GM21381 (cell line): ENCODE data around the gene FBXL7.

Source experiments
- ATAC-seq: cut with Tn5 transposase; IDR thresholded peaks from one replicate; pipeline ENCODE4 v1.9.1; 2021; ENCODE audit warnings: mild to moderate bottlenecking, moderate library complexity; ENCODE audit not compliant: unreplicated experiment

FBXL7 gene

DNA sequence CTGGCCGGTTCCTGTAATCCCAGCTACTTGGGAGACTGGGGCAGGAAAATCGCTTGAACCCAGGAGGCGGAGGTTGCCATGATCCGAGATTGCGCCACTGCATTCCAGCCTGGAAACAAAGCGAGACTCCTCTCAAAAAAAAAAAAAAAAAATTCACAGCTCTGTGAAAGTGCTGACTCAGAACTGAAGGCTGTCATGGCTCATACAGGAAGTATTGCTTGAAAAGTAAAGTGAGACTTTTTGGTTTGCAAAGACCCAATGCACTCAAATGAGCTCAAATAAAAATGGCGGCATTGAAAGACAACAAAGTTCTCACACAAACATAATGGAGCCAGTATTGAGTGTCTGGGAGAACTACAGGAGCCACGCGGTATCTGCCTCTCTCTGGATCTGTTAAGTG, 202.1 kb downstream of the FBXL7 start:
- ATAC-seq, result no peak

DNA sequence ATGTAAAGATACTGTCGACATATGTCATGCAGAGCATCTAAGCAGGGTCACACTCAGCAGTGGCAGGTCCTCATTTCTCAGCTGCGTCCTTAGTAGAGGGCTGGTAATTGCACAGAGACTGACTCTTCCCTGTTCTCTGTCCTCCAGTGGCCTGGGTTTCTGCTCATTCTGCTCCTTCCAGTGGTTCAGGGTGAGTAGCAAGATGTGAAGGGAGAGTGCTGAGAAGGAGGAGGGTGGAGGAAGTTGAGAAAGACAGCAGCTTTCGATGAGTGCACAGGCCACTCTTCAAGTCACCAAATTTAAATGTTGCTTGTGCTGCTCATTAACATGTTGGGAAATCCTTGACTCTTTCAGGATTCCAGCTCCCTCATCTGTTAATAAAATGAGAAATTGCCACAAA, 203.9 kb downstream of the FBXL7 start:
- ATAC-seq, result no peak

DNA sequence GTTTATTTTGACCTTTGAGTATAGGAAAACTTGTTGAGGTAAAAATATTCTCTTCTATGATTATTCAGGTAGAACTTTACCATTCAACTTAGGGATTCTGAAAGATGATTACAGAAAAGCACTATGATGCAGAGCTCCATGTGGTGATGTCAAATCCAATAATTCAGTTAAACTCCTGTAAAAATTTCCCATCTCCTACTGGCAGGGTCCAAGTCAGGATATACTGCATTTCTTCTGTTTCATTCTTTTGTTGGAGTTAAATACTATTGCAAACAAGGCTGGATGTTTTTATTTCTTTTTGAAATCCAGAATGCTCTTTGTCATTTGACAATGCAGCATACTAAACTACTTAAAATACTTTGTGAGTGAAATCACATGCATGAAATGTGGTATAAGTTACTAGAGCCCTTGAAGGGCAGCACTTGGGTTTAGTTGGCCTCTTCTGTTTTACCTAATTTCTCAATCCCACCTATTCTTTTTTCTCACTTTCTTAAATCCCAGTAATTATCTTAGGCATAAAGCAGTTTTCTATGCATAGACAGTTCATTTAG, 204.5 kb downstream of the FBXL7 start:
- no peak for ATAC-seq

DNA sequence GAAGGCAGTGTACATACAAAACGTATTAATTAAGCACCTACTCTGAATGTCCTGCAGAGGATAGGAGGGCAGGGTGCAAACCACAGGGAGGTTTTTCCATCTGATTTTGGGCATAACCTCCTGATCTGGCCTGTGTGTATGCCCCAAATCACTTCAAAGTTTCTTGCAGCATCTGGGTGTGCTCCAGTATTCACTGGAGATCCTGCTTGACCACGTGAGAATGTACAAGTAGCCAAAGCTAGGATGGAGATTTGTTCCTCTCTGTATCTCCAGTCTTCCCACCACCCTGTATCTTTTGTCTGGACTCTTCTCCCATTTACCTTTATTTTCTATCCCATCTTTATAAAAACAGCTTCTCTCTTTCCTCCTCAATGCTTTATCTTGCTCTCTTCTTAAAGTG, 207.7 kb downstream of the FBXL7 start:
- ATAC-seq, result no peak

DNA sequence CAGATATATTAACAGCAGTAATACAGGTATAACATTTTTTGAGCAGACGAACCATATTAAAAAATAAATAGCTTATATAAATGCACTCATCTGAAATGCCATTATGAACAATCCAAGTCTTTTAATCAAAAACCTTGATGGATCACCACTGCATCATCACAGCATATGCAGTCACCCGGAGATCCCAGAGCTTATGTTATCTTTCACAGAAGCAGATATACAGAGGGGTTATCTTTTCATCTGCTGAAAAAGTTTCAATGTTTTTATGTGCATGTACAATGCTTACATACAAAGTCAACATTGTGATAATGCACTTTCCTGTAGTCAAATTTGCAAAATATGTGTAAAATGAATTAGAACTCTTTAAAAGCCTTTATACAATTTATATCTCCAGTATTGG, 211.9 kb downstream of the FBXL7 start:
- no peak for ATAC-seq

DNA sequence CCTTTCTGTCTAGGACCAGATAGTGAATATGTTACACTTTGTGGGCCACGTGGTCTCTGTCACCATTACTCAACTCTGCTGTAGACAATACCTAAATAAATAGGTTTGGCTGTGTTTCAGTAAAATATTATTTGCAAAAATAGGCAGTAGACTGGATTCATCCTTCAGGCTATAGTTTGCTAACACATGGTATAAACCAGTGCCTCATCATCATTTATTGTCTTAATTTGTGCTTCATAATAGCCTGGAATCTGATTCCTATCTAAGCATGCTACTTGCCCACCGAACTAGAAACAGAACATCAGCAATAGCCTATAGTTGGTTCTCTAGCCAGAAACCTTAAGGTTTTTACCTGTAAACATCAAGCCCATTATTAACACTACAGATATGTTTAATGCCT, 215.6 kb downstream of the FBXL7 start:
- ATAC-seq, result no peak

DNA sequence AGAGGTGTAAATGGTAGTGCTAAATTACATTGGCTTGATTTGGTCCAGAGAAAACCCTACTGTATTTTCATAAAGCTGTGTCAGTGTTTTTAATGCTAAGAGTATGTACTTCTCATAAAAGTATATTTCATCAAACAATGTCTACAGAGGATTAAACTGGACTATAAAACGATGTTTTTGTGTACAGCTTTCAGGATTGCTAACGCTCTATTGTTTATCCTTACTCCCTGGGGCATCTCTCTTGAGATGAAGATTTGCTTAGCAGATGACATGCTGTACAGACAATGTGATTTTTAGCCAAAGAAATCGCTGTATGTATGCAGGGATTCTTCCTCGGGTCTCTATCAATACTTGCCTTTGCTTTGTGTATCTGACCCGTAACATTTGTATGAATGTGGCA, 216.0 kb downstream of the FBXL7 start:
- ATAC-seq, result no peak

DNA sequence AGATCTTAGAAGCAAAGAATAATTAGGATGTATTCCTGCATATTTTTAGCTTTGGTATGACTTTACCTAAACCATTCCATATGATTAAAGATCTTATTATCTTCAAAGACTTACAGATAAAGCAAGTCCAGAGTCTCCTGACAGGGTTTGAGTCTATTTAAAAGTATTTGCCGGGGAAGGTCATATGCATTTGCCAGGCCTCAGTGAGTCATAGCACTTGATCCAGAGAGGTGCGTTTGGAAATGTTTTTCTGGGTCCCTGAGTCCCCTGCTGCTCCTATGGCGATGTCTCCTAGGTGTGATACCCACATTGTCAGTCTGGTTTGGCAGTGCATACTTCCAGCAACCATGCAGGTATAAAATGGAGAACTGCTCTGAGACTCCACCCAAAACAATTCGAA, 217.0 kb downstream of the FBXL7 start:
- no peak for ATAC-seq

DNA sequence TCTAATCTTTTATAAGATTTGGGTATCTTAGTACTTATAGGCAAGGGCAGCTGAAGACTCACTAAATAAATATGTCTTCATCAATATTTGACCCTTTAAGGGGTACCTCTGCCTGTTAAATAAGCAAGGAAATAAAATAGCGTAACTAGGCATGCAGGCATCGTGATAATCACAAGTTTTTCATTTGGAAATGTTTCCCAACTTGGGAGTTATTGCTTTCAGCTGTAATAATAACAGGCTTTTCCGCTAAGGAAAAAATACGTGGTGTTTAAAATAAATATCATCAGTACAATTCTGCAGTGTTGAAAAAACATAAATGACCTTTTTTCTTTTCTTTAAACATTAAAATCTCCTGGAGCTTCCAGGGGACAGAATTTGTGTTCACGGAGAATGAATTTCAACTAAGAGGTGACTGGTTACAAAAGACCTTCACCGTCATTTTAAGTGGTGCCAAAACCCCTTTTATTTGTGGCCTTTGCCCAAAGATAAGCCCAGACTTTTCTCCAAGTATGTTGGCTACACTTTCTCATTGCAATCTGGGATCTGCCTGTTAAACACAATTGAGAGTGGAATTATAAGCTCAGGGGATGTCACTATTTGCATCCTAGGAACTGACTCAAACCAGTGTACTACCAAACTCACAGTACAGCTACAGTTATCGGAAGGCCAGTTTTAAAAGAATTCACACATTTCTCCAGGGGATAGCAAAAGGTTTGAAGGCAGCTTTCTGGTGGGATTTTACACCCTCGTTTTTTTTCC, 218.6 kb downstream of the FBXL7 start:
- no peak for ATAC-seq

DNA sequence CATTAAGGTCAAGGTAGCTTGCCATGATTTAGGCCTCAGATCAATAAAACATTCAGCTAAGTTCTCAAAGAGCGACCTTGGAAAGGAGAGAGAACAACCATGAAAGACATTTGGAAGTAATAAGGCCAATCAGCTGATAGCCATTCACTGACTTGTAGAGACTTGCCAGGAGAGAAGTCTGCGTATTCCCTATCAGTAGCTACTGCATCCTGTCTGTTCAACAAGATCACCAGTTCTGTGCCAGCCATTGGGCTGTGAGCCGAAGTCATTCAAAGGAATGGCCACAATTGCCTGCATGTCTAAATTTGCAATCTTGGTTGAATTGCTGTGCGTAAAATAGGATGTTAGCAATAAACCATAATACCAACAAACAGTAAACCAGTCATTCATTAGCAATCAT, 219.8 kb downstream of the FBXL7 start:
- ATAC-seq, result no peak

DNA sequence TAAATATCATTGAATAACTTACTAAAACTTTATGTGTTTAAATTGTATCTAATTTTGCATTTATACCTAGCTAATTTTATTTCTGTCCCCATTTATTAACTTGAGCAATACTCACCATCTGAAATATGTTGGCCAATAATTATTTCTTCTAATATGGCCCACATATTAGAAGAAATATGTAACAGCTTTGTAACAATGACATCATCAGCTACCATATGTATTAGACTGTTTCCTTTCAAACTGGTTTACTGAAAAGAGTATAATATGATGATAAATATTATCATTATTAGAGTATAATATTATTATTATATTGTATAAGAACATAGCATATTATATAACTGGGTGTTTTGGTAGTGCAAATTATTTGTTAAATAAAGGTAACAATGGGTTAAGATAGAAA, 220.5 kb downstream of the FBXL7 start:
- ATAC-seq, result no peak

DNA sequence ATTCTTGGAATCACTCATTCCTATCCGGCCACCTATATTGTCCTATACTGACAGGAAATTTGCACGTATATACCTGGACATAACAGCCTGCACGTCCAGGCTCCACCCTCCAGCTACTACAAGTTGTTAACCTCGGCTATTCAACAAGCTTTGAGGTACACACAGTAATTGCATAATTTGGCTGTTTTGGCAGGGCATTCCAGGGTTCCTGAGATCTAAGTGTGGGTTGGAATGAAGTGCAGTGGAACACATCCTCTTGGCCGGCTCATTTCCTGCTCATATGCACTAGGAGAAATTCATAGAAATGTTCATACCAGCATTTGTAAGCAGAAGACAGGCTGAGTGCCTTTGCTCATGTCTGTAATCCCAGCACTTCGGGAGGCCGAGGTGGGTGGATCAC, 222.3 kb downstream of the FBXL7 start:
- no peak for ATAC-seq

DNA sequence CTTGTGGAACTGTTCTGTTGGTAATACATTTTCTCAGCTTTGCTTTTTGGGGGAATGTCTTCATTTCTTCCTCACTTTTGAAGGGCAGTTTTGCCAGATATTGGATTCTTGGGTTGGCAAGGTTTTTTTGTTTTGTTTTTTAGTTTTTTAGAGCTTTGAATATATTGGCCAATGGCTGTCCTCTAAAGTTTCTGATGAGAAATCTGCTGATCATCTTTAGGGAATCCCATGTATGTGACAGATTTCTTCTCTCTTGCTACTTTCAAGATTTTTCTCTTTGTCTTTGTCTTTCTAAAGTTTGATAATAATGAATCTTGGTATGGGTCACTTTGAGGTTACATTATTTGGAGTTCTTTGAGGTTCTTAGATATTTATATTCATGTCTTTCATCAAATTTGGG, 227.4 kb downstream of the FBXL7 start:
- no peak for ATAC-seq

DNA sequence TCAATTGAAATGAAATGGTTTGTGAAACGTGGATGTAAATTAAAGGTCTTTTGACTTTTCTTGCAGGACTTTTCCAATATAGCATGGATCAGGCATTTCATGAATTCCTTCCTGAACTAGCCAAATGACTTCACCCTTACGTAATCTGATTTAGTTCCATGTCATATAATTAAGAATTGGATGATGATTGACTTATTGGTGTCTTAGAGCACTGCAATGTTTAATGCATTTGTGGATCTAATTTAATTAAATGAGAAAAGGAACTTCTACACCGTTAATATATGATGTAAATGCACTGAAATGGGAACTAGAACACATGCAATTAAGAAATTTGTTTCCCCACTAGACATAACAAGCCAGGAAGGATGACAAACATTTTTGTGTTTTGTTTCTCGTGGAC, 228.8 kb downstream of the FBXL7 start:
- ATAC-seq, result no peak

DNA sequence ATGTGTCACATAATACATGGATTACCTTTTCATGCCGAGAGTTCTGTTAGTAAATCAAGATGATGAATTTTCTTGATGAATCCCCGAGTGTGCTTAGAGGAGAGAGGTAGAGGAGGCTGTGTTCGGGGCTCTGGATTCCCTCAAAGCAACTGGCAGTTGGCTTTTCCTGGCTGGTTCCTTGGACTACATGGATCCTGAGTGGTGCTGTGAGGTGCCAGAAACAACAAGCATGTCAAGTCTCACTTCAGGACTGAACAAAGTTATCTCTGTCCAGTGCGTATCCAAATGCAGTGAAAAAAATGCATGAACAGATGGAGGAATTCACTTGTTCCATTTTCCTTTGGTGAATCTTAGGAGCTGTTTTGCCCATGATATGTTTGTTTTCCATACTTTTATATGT, 231.7 kb downstream of the FBXL7 start:
- no peak for ATAC-seq

DNA sequence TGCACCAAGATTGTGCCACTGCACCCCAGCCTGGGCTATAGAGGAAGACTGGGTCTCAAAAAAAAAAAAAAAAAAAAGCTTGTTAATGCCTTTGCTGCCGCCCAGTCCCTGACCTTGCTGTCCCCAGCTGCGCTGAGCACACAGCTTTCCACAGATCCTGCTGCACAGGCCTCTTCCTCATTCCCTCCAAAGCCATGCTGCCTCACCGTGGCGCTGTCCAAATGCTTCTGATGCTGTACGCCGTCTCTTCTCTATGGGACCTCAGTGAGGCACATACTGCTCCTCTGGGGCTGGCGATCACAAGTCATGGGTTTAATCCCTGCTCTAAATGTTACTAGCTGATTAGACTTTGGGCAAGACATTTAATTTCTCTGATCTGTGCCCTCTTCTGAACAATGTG, 234.1 kb downstream of the FBXL7 start:
- no peak for ATAC-seq

DNA sequence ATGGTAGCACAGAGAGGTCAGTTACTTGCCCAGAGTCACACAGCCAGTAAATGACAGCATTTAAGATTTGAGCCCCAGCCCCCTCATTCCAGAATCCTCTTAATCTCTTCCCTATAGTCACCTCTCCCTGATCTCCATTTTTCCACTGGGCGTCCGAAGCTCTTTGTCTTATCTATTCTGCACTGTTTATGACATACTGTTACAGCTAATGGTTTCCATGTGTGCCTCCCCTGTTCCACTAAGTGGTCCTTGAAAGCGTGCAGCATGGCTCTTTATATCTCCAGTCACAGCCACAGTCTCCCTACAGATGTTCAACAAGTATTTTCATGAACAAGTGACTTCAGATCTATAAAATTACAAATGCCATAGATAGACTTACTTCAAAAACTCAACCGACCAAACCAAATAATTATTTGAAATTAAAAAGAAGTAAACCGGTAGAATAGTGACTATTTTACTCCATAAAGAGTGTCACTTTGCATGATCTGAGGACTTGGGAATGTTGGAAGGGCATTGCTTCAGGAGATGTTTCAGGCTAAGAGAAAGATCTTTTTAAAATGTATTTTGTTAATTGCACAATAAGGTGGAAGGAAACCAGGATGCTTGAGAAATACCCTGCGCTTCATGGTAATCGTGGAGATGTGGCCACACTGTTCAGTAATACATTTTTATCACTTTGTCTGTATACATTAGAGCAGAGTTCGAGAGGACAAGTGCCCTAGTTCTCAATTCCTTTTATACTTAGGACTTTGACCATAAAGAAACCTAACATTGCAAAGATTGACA, 237.2 kb downstream of the FBXL7 start:
- ATAC-seq, result no peak

DNA sequence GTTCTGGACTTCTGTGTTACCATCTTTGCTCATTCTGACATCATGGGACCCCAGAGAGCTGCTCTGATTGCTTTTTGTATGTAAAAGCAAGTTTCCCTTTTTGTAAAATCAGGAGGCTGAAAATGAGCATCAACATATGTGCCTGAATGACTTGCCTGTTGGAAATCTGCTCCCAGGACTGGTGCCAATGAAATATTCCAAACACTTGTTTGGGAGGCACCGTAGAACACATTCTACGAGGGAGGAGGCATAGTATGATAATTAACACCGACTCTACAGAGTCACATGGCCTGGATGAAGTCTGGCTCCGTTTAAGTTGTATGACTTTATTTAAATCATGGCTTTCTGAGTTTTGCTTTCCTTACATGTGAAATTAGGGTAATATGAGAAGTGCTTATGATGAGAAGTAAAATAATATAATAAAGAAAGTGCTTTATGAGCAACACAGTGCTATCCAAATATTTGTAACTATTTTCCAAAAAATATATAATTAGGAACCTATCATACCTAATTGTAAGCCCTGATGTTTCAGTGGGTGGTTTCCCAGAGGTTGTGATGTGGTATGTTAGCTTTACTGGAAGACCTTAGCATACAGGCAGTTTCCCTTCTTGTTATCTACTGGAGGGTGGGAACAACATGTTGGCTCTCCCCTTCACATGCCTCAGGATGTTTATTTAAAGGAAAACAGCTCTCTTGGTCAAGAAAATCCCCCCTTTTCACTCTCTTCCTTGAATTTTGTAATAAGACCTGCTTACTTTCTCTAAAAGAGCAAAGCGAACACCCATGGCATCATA, 238.1 kb downstream of the FBXL7 start:
- ATAC-seq, result no peak

DNA sequence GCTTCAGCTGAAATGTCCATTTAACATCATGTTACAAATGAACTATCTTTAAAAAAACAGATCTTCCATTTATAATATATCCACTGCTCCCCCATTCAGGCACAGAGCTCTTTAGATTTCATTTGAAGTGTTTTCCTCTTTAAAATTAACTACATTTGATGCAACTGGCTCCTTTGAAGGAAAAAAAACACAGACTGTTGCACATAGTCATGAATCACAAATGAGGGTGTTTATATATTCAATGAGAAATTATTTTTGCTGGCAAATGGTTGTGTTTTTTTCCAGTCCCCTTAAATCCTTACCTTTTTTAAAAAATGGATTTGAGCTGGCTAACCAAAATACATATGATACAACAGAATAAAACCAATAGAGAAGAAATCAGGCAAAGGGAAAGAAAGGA, 240.4 kb downstream of the FBXL7 start:
- ATAC-seq, result no peak

DNA sequence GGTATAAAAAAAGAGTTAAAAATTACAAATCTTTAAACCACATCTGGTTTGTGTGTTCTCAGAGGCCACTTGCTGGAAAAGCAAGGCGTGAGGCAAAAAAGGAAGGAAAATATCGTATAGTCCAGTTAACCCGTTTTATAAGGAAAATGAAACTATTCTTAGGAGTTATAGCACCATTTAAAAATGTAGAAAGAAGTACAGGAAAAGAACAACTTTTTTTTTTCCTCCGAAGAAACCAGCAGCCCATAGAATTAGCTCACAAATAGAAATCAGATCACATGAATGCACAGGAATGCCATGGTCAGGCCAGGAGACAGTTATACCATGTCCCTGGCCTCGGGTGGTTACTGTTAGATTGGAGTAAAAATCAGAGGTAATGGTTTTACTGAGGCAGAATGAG, 241.6 kb downstream of the FBXL7 start:
- no peak for ATAC-seq

DNA sequence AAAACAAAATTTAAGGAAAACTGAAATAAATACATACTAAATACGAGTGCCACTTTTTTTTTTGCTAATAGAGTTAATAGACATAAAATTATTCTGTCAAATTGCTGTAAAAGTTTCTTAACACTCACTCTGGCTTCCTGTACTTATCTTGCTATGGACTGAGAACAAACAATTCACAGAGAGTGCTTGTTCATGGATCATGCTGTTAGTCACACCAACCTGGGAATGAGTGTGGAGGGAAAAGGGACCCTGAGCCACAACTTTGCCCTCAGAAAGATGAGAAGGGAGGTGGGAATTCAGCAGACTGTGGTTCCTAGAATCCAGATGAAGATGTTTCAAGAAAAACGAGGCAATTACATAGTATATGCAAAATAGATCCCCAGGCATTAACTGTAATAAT, 246.9 kb downstream of the FBXL7 start:
- no peak for ATAC-seq

DNA sequence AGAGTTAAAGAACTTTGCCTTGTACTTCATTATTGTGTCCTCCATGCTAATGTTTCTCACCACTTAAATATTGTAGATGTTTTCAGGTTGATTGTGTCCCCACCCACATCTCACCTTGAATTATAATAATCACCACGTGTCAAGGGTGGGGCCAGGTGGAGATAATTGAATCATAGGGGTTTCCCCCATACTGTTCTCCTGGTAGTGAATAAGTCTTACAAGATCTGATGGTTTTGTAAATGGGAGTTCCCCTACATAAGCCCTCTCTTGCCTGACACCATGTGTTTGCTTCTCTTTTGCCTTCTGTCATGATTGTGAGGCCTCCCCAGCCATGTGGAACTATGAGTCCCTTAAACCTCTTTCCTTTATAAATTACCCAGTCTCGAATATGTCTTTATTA, 248.3 kb downstream of the FBXL7 start:
- ATAC-seq, result no peak
